GM12878 (cell line): ENCODE measurements around the gene RAP1A. TPM values are rescaled to one million over a fixed set of nuclear protein-coding genes. Genes with fewer than 3 reads are reported as not detected.

Experiments
- ATAC-seq: fragments of 200-7000 bp; cut with Tn5 transposase; 3 replicates; pipeline ENCODE4 v1.9.1; 2020; ENCODE audit warnings: mild to moderate bottlenecking, moderate library complexity
- BruUV-seq: library from RNA; stranded (reverse); fragments of 400-500 nt; replicated peaks from 2 replicates; lab custom pipeline; 2021; lab: Mats Ljungman, UMichigan
- CTCF ChIA-PET: fragments of 300-600 bp; sonication (Branson Sonifier 250); formaldehyde crosslinking; extraction: SDS; loops from one replicate; lab custom pipeline; 2021; ENCODE audit warnings: inconsistent platforms; lab: Yijun Ruan, JAX
- POLR2A ChIA-PET: fragments of 350-600 bp; formaldehyde crosslinking; extraction: SDS; loops from one replicate; lab custom pipeline; 2021; ENCODE audit warnings: inconsistent platforms; lab: Charles Lee
- RAD21 ChIA-PET: fragments of 300-600 bp; sonication (Branson Sonifier 250); formaldehyde crosslinking; loops from one replicate; lab custom pipeline; 2023; ENCODE audit warnings: antibody characterized with exemption; ENCODE audit not compliant: unreplicated experiment; lab: Charles Lee
- SMC1A ChIA-PET: fragments of 300-600 bp; sonication (Branson Sonifier 250); formaldehyde crosslinking; loops from one replicate; lab custom pipeline; 2023; ENCODE audit not compliant: unreplicated experiment, uncharacterized antibody; lab: Charles Lee
- DNase-seq: peaks from one replicate; pipeline ENCODE4 v3.0.0-alpha.2; 2011; ENCODE audit warnings: low read depth, low spot score
- FAIRE-seq: peaks from 3 replicates; lab custom pipeline; 2011; peaks lifted over from hg19 to GRCh38; lab: Jason Lieb, UNC
- H2AFZ ChIP-seq: 2 replicates; pipeline ENCODE4 v1.6.0; 2011; ENCODE audit warnings: low read depth, low read length, control low read depth; ENCODE audit not compliant: control insufficient read depth
- H3K27ac ChIP-seq: 2 replicates; pipeline ENCODE4 v1.5.1; 2011; ENCODE audit warnings: control low read depth; ENCODE audit not compliant: control insufficient read depth, insufficient read depth
- H3K27me3 ChIP-seq, 2 experiments: replicated peaks in 1 of 2; 2 replicates each; pipeline versions ENCODE4 v1.6.0 to v1.6.1; 2011; ENCODE audit warnings: low read length in 1 of 2; ENCODE audit not compliant: control insufficient read depth in 2 of 2, insufficient read depth in 2 of 2
- H3K36me3 ChIP-seq, 2 experiments: 2 replicates each; pipeline ENCODE4 v1.5.1; 2011; ENCODE audit warnings: low read length in 1 of 2; ENCODE audit not compliant: control insufficient read depth in 2 of 2, insufficient read depth in 2 of 2
- H3K4me1 ChIP-seq: 2 replicates; pipeline ENCODE4 v1.6.1; 2011; ENCODE audit warnings: mild to moderate bottlenecking, low read length, moderate library complexity, mixed read lengths; ENCODE audit not compliant: control insufficient read depth, insufficient read depth
- H3K4me2 ChIP-seq: 2 replicates; pipeline ENCODE4 v1.6.0; 2011; ENCODE audit warnings: control low read depth; ENCODE audit not compliant: control insufficient read depth, insufficient read depth
- H3K4me3 ChIP-seq: fragments of 200-600 bp; sonication (generic); 2 replicates; pipeline ENCODE4 v1.5.1; 2016
- H3K79me2 ChIP-seq: 2 replicates; pipeline ENCODE4 v1.6.0; 2011; ENCODE audit warnings: low read length; ENCODE audit not compliant: control insufficient read depth, insufficient read depth
- H3K9ac ChIP-seq: 2 replicates; pipeline ENCODE4 v1.8.0; 2011; ENCODE audit warnings: low read length, control low read depth, mixed read lengths; ENCODE audit not compliant: control insufficient read depth, insufficient read depth
- H3K9me3 ChIP-seq: replicated peaks from 3 replicates; pipeline ENCODE4 v1.5.1; 2011; ENCODE audit warnings: mild to moderate bottlenecking, low read length; ENCODE audit not compliant: control insufficient read depth, insufficient read depth
- H4K20me1 ChIP-seq: 2 replicates; pipeline ENCODE4 v1.6.0; 2011; ENCODE audit not compliant: control insufficient read depth, insufficient read depth
- BACH1 ChIP-seq: fragments of 450-650 bp; IDR thresholded peaks from 2 replicates; pipeline ENCODE4 v1.6.1; 2017; ENCODE audit warnings: mild to moderate bottlenecking, borderline replicate concordance
- BCL11A ChIP-seq: IDR thresholded peaks from 2 replicates; pipeline ENCODE4 v1.6.1; 2011; ENCODE audit warnings: low read depth, low read length
- CHD2 ChIP-seq: IDR thresholded peaks from 2 replicates; pipeline ENCODE4 v1.6.1; 2011; ENCODE audit warnings: low read depth, low read length, improper control_type of control experiment, borderline replicate concordance
- DPF2 ChIP-seq: fragments of 450-650 bp; IDR thresholded peaks from 2 replicates; pipeline ENCODE4 v1.6.1; 2017; ENCODE audit warnings: mild to moderate bottlenecking
- FOS ChIP-seq: IDR thresholded peaks from 3 replicates; pipeline ENCODE4 v1.6.1; 2011; ENCODE audit warnings: borderline replicate concordance; ENCODE audit not compliant: insufficient read length; ENCODE audit errors: extremely low read depth
- IKZF1 ChIP-seq: fragments of 450-650 bp; conservative IDR thresholded peaks from 2 replicates; pipeline ENCODE4 v1.6.1; 2017; ENCODE audit warnings: antibody characterized with exemption, mild to moderate bottlenecking
- NBN ChIP-seq: fragments of 450-650 bp; IDR thresholded peaks from 2 replicates; pipeline ENCODE4 v1.6.1; 2016
- NFIC ChIP-seq: IDR thresholded peaks from 2 replicates; pipeline ENCODE4 v1.6.1; 2012; ENCODE audit warnings: low read depth, mild to moderate bottlenecking, inconsistent platforms, low read length, moderate library complexity
- PAX8 ChIP-seq: fragments of 450-650 bp; IDR thresholded peaks from 2 replicates; pipeline ENCODE4 v1.6.1; 2017; ENCODE audit warnings: mild to moderate bottlenecking, moderate library complexity
- PKNOX1 ChIP-seq: fragments of 450-650 bp; IDR thresholded peaks from 2 replicates; pipeline ENCODE4 v1.6.1; 2016; ENCODE audit warnings: mild to moderate bottlenecking
- YBX1 ChIP-seq: fragments of 450-650 bp; IDR thresholded peaks from 2 replicates; pipeline ENCODE4 v1.6.1; 2016; ENCODE audit warnings: antibody characterized with exemption
- YY1 ChIP-seq: IDR thresholded peaks from 2 replicates; pipeline ENCODE4 v1.6.1; 2011; ENCODE audit warnings: low read depth, mild to moderate bottlenecking, low read length
- ZNF384 ChIP-seq: IDR thresholded peaks from 2 replicates; pipeline ENCODE4 v1.6.1; 2012; ENCODE audit warnings: low read depth, mild to moderate bottlenecking, low read length, improper control_type of control experiment, borderline replicate concordance
- ZSCAN29 ChIP-seq: fragments of 450-650 bp; IDR thresholded peaks from 2 replicates; pipeline ENCODE4 v1.6.1; 2017; ENCODE audit warnings: mild to moderate bottlenecking, moderate library complexity
- WGBS: methylation state at CpG from one replicate; pipeline ENCODE4 v1.1.6; 2016; ENCODE audit warnings: low lambda C conversion rate; ENCODE audit not compliant: insufficient replicate concordance, insufficient coverage; ENCODE audit errors: missing lambda C conversion rate; 5-methylcytosine and 5-hydroxymethylcytosine counted together
- in situ Hi-C: fragments of 300-500 bp; cut with MboI; formaldehyde crosslinking; loops from 9 replicates; pipeline ENCODE4 v1.14.3; 2018; ENCODE audit warnings: mixed read lengths
- intact Hi-C: fragments of 100-400 bp; cut with micrococcal nuclease; formaldehyde crosslinking; loops from one replicate; pipeline ENCODE4 v1.14.2; 2022; ENCODE audit not compliant: unreplicated experiment
- polyA plus RNA-seq, 11 experiments: library from polyadenylated mRNA; depleted of rRNA in 4 of 11; unstranded in 6 of 11; stranded (reverse) in 5 of 11; fragments of >200 nt; fragmentation: Nextera tagmentation in 4 of 11; fragmentation: Illumina TruSeq in 1 of 11; extraction: Ambion mirVana in 4 of 11; extraction: Trizol in 1 of 11; gene quantifications; 1 replicate in 1 of 11; 2 replicates in 10 of 11; pipeline versions ENCODE4 v1.2.1 to v1.2.3, GENCODE V29; 2011 to 2016; ENCODE audit warnings: inconsistent platforms in 2 of 11, missing spikeins in 2 of 11, low read depth in 1 of 11
- total RNA-seq, 4 experiments: library from RNA; depleted of rRNA in 3 of 4; stranded (reverse); fragments of >200 nt in 3 of 4; fragmentation: Illumina TruSeq in 1 of 4; extraction: Trizol in 1 of 4; gene quantifications; 2 replicates each; pipeline versions ENCODE4 v1.2.1 to v1.2.3, GENCODE V29; 2013 to 2021
- TF ChIP-seq, protein P1 (sequence below): fragments of 450-650 bp; IDR thresholded peaks from 2 replicates; pipeline ENCODE4 v1.6.1; 2018; ENCODE audit warnings: borderline replicate concordance, mild to moderate bottlenecking; ENCODE audit not compliant: partially characterized antibody

RAP1A gene
- total and polyA plus RNA-seq, 10 of the 15 experiments (the other 5 are each of a cell fraction or from before 2014, with no cell fraction given): 38.4 to 213 (median 86.0) TPM

- SMC1A ChIA-PET: interaction anchor here (0.6 to 12.9 kb wide), 13 partner anchors 10 to 300 kb away, joined by 3 to 123 read pairs (median 5); partner anchors contain the start of gene INKA2
- Histone ChIP-seq H3K4me2 (no peak overlapping the region), H4K20me1 (no peaks in the 10 kb centered on the region), H3K9ac (no peak overlapping the region), H2AFZ (no peak overlapping the region), H3K79me2 (no peaks in the 10 kb centered on the region), H3K27ac (no peak overlapping the region)
- TF ChIP-seq PKNOX1 (no peak), BCL11A (no peak), PAX8 (no peak), BACH1 (no peak), YBX1 (no peak), YY1 (no peak), NFIC (no peak), CHD2 (no peak), IKZF1 (no peak), FOS (no peak), ZSCAN29 (no peak), DPF2 (no peak), ZNF384 (no peak), NBN (no peak)
- TF ChIP-seq, protein P1, sequence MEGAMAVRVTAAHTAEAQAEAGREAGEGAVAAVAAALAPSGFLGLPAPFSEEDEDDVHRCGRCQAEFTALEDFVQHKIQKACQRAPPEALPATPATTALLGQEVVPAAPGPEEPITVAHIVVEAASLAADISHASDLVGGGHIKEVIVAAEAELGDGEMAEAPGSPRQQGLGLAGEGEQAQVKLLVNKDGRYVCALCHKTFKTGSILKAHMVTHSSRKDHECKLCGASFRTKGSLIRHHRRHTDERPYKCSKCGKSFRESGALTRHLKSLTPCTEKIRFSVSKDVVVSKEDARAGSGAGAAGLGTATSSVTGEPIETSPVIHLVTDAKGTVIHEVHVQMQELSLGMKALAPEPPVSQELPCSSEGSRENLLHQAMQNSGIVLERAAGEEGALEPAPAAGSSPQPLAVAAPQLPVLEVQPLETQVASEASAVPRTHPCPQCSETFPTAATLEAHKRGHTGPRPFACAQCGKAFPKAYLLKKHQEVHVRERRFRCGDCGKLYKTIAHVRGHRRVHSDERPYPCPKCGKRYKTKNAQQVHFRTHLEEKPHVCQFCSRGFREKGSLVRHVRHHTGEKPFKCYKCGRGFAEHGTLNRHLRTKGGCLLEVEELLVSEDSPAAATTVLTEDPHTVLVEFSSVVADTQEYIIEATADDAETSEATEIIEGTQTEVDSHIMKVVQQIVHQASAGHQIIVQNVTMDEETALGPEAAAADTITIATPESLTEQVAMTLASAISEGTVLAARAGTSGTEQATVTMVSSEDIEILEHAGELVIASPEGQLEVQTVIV: no peak
- TF ChIP-seq, all 136 proteins: peak for 0
- H3K36me3 ChIP-seq: no peaks in the 10 kb centered on the region
- H3K4me3 ChIP-seq: no peak overlapping the region
- FAIRE-seq (no peak), ATAC-seq (no peak), DNase-seq (no peak)
- peaks cover 0 to 1% of the 10 kb centered on the region in 2 experiments; a peak in 1 of 4 replicates for H3K27me3 ChIP-seq
- H3K9me3 ChIP-seq: no peaks in the 10 kb centered on the region
- ChIA-PET CTCF (interaction anchor here (0.7 to 12.7 kb wide), 31 partner anchors 9 to 405 kb away, joined by 3 to 135 read pairs (median 5); partner anchors contain the start of genes DDX20 and INKA2), POLR2A (interaction anchor here (1.2 to 1.4 kb wide), 3 partner anchors 9 to 240 kb away, joined by 3 to 8 read pairs (median 5); partner anchors contain the start of gene INKA2), RAD21 (interaction anchor here (0.9 to 6.7 kb wide), 7 partner anchors 10 to 294 kb away, joined by 3 to 51 read pairs (median 3); no protein-coding TSS in a partner anchor)
- in situ Hi-C loops (loop anchor here (5.0 kb wide), 1 partner anchor 266 kb away; no protein-coding TSS in a partner anchor), intact Hi-C loops (loop anchor here (1.0 to 2.0 kb wide), 3 partner anchors 33 to 267 kb away; no protein-coding TSS in a partner anchor)
- H3K4me1 ChIP-seq: no peaks in the 10 kb centered on the region; the same call in 1 of the 2 replicates
- BruUV-seq: no TSS peak
- 76% methylated on average over 4 of the region's 4 CpGs for WGBS
Measured at GRCh38 chr1:111747947-111748346, 128.4 kb downstream of the RAP1A start.
